ENCODE results near the gene CSF1R. TPM values are rescaled to one million over a fixed set of nuclear protein-coding genes. Genes with fewer than 3 reads are reported as not detected.

The CSF1R gene
- total RNA-seq, 4 donors from 2014 or later, result 55.6 to 140 (median 77.6) TPM

DNA sequence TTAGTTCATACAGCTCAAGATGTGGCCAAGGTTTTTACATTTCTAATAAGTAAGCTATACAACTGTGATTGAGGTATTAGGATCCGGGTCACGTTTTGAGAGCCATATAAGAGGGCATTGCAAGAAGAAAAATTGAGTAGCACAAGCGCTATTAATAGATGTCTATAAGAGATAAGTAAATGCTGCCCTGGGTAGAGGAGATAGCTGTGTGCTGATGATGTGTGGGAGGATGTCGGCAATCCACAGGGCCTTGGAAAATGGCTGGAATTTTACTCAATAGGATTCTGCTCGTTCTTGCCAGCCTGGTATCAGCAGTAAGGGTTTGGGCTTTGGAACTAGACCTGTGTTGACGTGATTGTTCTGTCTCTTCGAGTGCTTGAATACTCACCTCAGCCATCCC, 41.6 kb downstream of the CSF1R start:
- DNase-seq (ENCODE audit: low spot score), result no peak
- no peak for ATAC-seq (ENCODE audit: low FRiP score)
- TF ChIP-seq CTCF (IDR thresholded peaks at IDR 0.05), result no peak

DNA sequence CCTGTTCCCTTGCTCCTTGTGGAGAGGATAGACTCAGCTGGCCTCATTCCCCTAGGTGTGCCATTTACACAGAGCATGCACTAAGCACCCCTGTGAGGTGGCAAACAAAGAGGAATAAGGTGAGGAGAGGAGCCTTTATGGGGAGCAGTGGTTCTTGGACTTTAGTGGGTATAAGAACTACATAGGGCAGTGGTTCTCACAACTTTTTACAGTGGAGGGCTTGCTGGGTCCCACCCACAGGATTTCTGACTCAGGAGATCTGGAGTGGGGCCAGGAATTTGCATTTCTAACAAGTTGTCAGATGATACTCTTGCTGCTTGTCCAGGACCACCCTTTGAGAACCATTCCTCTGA, 42.0 kb downstream of the CSF1R start:
- no peak for TF ChIP-seq CTCF (IDR thresholded peaks at IDR 0.05)
- DNase-seq (ENCODE audit: low spot score), result no peak

GRCh38 chr5:150043657-150044328, 42.6 kb downstream of the CSF1R start:
- DNase-seq (ENCODE audit: low spot score) (no peak), ATAC-seq (ENCODE audit: low FRiP score) (peak; percentile 14)
- TF ChIP-seq CTCF (IDR thresholded peaks at IDR 0.05), result no peak

More for the DNA sequence above, 42.0 kb downstream of the CSF1R start:
- ATAC-seq (ENCODE audit: low FRiP score), result peak; percentile 47

DNA sequence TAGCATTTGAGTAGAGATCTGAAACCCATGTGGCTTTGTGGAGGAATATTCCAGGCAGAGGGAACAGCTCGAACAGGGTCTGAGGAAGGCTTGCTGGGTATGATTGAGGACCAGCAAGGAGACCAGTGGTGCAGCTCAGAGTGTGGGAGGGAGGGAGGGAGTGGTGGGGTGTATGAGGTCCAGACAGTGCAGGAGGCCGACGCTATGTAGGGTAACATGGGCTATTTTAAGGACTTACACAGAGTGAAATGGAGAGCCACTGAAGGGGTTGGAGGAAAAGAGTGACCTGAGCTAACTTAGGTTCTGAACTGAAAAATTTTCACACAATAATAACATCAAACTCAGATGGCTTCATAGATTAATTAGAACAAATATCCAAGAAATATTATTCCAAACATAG, 43.9 kb downstream of the CSF1R start:
- DNase-seq (ENCODE audit: low spot score) (no peak), ATAC-seq (ENCODE audit: low FRiP score) (no peak)
- no peak for TF ChIP-seq CTCF (IDR thresholded peaks at IDR 0.05)

GRCh38 chr5:150038547-150038946, 47.8 kb downstream of the CSF1R start:
- no peak for TF ChIP-seq CTCF (IDR thresholded peaks at IDR 0.05)
- no peak for ATAC-seq (ENCODE audit: low FRiP score)
- DNase-seq (ENCODE audit: low spot score), result no peak

DNA sequence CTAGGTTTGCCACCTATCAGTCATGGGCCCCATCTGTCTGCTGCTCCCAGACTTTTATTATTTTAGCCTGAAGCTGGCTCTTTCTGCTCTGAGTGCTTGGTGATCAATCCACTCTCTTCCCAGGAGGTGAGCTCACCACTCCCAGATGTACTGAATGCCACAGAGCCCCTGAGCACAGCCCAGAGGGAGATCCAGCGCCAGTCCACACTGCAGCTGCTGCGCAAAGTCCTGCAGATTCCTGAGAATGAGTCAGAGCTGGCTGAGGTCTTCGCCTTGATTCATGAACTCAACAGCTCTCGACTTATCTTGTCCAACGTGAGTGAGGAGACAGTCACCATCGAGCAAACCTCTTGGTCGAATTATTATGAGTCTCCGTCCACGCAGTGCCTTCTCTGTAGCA, 49.8 kb downstream of the CSF1R start:
- peak; percentile 95 for ATAC-seq (ENCODE audit: low FRiP score)
- DNase-seq (ENCODE audit: low spot score), result no peak
- TF ChIP-seq CTCF (IDR thresholded peaks at IDR 0.05), result no peak

DNA sequence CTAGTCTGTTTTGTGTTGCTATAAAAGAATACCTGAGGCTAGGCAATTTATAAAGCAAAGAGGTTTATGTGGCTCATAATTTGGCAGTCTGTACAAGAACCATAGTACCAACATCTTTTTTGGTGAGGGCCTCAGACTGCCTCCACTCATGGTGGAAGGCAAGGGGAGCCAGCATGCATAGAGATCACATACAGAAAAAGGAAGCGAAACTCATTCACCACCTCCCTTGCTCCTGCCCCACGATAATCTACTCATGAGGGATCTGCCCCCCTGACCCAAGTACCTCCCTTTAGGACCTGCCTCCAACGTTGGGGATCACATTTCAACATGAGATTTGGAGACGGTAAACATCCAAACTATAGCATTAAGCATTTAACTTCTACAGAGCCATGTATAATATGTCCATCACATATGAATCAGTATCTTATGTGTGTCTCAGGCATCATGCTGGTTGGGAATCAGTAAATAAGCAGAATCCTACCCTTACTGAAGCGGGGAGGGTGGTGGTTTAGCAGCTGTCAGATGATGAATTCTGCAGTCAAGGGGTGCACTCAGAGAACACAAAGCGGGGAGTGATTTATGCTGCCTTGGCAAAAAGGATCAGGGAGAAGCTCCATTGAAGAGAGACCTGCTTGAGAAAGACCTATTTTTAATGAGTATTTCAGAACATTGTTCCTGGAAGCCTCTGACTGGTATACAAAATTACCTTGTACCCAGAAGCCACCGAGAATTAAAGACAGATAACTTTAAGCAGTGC, 51.0 kb downstream of the CSF1R start:
- ATAC-seq (ENCODE audit: low FRiP score) (no peak), DNase-seq (ENCODE audit: low spot score) (no peak)
- TF ChIP-seq CTCF (IDR thresholded peaks at IDR 0.05), result no peak
